Heart right ventricle (tissue), 16 donors: ENCODE results near the gene CAPRIN2. TPM values are rescaled to one million over a fixed set of nuclear protein-coding genes. Genes with fewer than 3 reads are reported as not detected.

Source experiments
- ATAC-seq, 8 donors: fragments of 200-7000 bp; cut with Tn5 transposase; one replicate each; pipeline ENCODE4 v1.9.1; 2020; ENCODE audit warnings: mild to moderate bottlenecking in 8 of 8, moderate library complexity in 8 of 8, moderate number of reproducible peaks in 1 of 8
- DNase-seq, 2 donors: peaks; one replicate each; pipeline ENCODE4 v3.0.0-alpha.2; 2020
- H3K27ac ChIP-seq, 10 donors: fragments of 200-600 bp; sonication (generic) in 2 of 10; one replicate each; pipeline versions ENCODE4 v1.5.0 to v1.8.0; 2020 to 2022; ENCODE audit warnings: mild to moderate bottlenecking in 3 of 10
- H3K27me3 ChIP-seq, 7 donors: fragments of 200-600 bp; one replicate each; pipeline ENCODE4 v1.8.0; 2021 to 2022; ENCODE audit warnings: mild to moderate bottlenecking in 2 of 7
- H3K36me3 ChIP-seq, 9 donors: fragments of 200-600 bp; sonication (generic) in 1 of 9; one replicate each; pipeline versions ENCODE4 v1.5.0 to v1.8.0; 2020 to 2022; ENCODE audit warnings: mild to moderate bottlenecking in 2 of 9
- H3K4me1 ChIP-seq, 9 donors: fragments of 200-600 bp; sonication (generic) in 1 of 9; one replicate each; pipeline versions ENCODE4 v1.5.0 to v1.8.0; 2020 to 2022; ENCODE audit warnings: mild to moderate bottlenecking in 4 of 9
- H3K4me3 ChIP-seq, 10 donors: fragments of 200-600 bp; sonication (generic) in 2 of 10; one replicate each; pipeline versions ENCODE4 v1.5.0 to v1.8.0; 2020 to 2022; ENCODE audit warnings: mild to moderate bottlenecking in 7 of 10, moderate library complexity in 2 of 10
- H3K9me3 ChIP-seq, 11 donors: fragments of 200-600 bp in 10 of 11; sonication (generic) in 2 of 11; one replicate each; pipeline versions ENCODE4 v1.5.0 to v1.8.0; 2013 to 2022; ENCODE audit warnings: mild to moderate bottlenecking in 2 of 11, control low read depth in 1 of 11, moderate library complexity in 1 of 11
- WGBS, 2 donors: extraction: QIAGEN DNeasy Blood & Tissue Kit; methylation state at CpG; one replicate each; pipeline ENCODE4 v1.1.7; 2013; ENCODE audit warnings: inconsistent platforms in 1 of 2; 5-methylcytosine and 5-hydroxymethylcytosine counted together
- intact Hi-C, 10 donors: fragments of 100-400 bp; cut with DNase I; formaldehyde crosslinking; loops; one replicate each; pipeline versions ENCODE4 v1.11.1 to v1.14.2; 2022
- polyA plus RNA-seq, 2 donors: library from polyadenylated mRNA; stranded (reverse); fragments of 200-250 nt; gene quantifications; one replicate each; pipeline ENCODE4 v1.2.3, GENCODE V29; 2013
- total RNA-seq, 10 donors: library from RNA; stranded (reverse); fragmentation: NEBNext Ultra II Directional in 3 of 10; extraction: Animal tissue kit (Norgen Biotek cat#: 25700) in 3 of 10; gene quantifications; one replicate each; pipeline versions ENCODE4 v1.2.1 to v1.2.4, GENCODE V29; 2021 to 2023
- TF ChIP-seq, protein P1 (sequence below), 9 donors: fragments of 200-600 bp; sonication (generic) in 2 of 9; IDR thresholded peaks; one replicate each; pipeline versions ENCODE4 v1.5.0 to v1.8.0; 2021 to 2022; ENCODE audit warnings: antibody characterized with exemption in 9 of 9, mild to moderate bottlenecking in 5 of 9, moderate library complexity in 1 of 9
- donor health status: Arrhythmogenic right ventricular cardiomyopathy.
- donor health status: ischemic (EF 13 %, LVEDD 7.1; RV severe dilation, severe dysfunction).
- donor health status: healthy with polysubstance abuse.
- donor health status: DM: no; HTN: yes; CAD: no.
- donor health status: DM: no; HTN: no; CAD: no.
- donor health status: ischemic (EF 25% LVEDD 6.9; RV normal size, moderate dysfunction).
- donor health status: ischemic (EF 25% LVEDD 5.7; RV mildly dilated, moderate dysfunction).
- donor health status: healthy.
- donor health status: DM: yes; HTN: yes; CAD: no.
- donor health status: Ischemic cardiomyopathy.
- donor health status: ischemic (EF 35%, LVEDD 5.7; RV mildly dilated, moderate dysfunction).
- donor health status: nonischemic (EF 11% LVEDD 7.7; RV severe dilation, severe dysfunction).
- donor health status: DM: yes; HTN: yes; CAD: no.
- donor health status: PGD.
- donor health status: ischemic (EF 29% LVEDD 5.4; RV normal size, mild dysfunction).
- donor health status: nonischemic (EF 23%, LVEDD 6.1; RV moderate dilation, normal function).

Gene CAPRIN2
- total and polyA plus RNA-seq, 12 donors = 10.4 to 33.0 (median 27.6) TPM

DNA sequence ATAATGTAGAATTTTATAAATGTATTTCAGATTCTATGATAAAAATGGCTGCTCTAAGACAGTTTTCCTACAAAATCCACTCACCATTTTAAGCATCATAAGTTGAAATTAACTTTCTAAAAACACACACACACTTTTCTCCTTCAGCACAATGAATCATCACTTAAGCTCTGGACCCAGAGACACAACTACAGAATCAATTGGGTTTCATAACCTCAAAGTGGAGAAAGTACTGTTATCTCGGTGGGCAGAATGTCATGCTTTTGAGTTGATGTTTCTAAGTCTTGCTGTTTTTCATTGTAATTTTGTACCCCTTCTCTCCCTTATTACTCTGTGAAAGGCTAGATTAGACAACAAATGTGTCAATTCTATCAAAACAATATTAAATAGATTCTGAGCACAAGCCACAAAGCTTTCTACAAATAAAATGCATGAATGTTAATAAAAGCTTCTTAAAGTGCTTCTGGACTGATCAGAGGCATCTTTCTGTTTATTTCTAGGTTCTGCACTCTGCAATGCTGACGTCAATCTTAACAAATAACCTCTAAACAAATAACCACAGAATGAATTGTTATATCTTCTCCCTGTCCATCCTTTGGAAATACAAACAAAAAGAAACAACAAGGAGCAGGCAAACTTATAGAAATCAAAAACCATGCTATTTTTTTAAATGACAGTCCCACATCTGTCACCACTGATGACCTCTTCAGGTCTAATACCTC is 67.3 kb downstream of the CAPRIN2 start:
- TF ChIP-seq, protein P1, sequence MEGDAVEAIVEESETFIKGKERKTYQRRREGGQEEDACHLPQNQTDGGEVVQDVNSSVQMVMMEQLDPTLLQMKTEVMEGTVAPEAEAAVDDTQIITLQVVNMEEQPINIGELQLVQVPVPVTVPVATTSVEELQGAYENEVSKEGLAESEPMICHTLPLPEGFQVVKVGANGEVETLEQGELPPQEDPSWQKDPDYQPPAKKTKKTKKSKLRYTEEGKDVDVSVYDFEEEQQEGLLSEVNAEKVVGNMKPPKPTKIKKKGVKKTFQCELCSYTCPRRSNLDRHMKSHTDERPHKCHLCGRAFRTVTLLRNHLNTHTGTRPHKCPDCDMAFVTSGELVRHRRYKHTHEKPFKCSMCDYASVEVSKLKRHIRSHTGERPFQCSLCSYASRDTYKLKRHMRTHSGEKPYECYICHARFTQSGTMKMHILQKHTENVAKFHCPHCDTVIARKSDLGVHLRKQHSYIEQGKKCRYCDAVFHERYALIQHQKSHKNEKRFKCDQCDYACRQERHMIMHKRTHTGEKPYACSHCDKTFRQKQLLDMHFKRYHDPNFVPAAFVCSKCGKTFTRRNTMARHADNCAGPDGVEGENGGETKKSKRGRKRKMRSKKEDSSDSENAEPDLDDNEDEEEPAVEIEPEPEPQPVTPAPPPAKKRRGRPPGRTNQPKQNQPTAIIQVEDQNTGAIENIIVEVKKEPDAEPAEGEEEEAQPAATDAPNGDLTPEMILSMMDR (IDR thresholded peaks at IDR 0.05) = no peak
- Histone ChIP-seq H3K36me3 (peaks cover 0 to 44% (median 0%) of the 10 kb centered on the region in 9 donors), H3K4me3 (no peak overlapping the region), H3K27me3 (no peaks in the 10 kb centered on the region), H3K27ac (no peak overlapping the region), H3K4me1 (peaks cover 0 to 39% (median 14%) of the 10 kb centered on the region in 9 donors), H3K9me3 (no peaks in the 10 kb centered on the region)
- no peak for ATAC-seq
- intact Hi-C loops = loop anchor here in 1 of 10 donors (10.0 kb wide), 1 partner anchor 57 kb away; no protein-coding TSS in a partner anchor
- 83 to 90% methylated on average over 2 of the region's 2 CpGs for WGBS, 2 donors
- no peak for DNase-seq

- Histone ChIP-seq H3K36me3 (peaks cover 0 to 100% (median 26%) of the 10 kb centered on the region in 9 donors), H3K27me3 (no peaks in the 10 kb centered on the region), H3K4me3 (no peak overlapping the region), H3K4me1 (peaks cover 0 to 23% (median 4%) of the 10 kb centered on the region in 9 donors), H3K27ac (peak overlapping the region in 1 of 10 donors; percentile 52), H3K9me3 (no peaks in the 10 kb centered on the region)
- intact Hi-C loops = no loop called here
- DNase-seq = no peak
- ATAC-seq = no peak
- WGBS, 2 donors = 82 to 89% methylated on average over 1 of the region's 1 CpG
- TF ChIP-seq, protein P1 (IDR thresholded peaks at IDR 0.05) = no peak
These were observed 75.5 kb downstream of the CAPRIN2 start for GRCh38 chr12:30679241-30679640.

DNA sequence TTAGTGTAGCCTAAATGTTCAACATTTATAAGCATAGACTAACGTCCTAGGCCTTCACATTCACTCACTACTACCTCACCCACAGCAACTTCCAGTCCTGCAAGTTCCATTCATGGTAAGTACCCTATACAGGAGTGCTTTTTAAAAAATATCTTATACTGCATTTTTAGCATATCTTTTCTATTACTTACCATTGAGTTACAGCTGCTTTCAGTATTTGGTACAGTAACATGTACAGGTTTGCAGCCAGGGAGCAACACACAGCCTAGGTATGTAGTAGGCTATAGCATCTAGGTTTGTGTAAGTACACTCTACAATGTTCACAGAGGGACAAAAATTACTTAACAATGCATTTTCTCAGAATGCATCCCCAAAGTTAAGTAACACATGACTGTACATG is 76.5 kb downstream of the CAPRIN2 start:
- H3K4me1 ChIP-seq = peaks cover 0 to 15% (median 0%) of the 10 kb centered on the region in 9 donors
- H3K36me3 ChIP-seq = peaks cover 0 to 100% (median 37%) of the 10 kb centered on the region in 9 donors
- intact Hi-C loops = no loop called here
- H3K9me3 ChIP-seq = no peaks in the 10 kb centered on the region
- WGBS, 2 donors = 92 to 100% methylated on average over 1 of the region's 1 CpG
- H3K4me3 ChIP-seq = no peak overlapping the region
- H3K27ac ChIP-seq = no peak overlapping the region
- TF ChIP-seq, protein P1 (IDR thresholded peaks at IDR 0.05) = no peak
- H3K27me3 ChIP-seq = no peaks in the 10 kb centered on the region
- DNase-seq (no peak), ATAC-seq (no peak)

- no peak for ATAC-seq
These were observed 93.5 kb downstream of the CAPRIN2 start for GRCh38 chr12:30661210-30661609.

More at GRCh38 chr12:30661210-30661609, 93.5 kb downstream of the CAPRIN2 start:
- WGBS, 2 donors = 74 to 75% methylated on average over 4 of the region's 4 CpGs
- no peak for DNase-seq
- TF ChIP-seq, protein P1 (IDR thresholded peaks at IDR 0.05) = no peak
- Histone ChIP-seq H3K27me3 (no peaks in the 10 kb centered on the region), H3K27ac (no peak overlapping the region), H3K9me3 (no peaks in the 10 kb centered on the region), H3K4me1 (no peaks in the 10 kb centered on the region), H3K4me3 (no peak overlapping the region), H3K36me3 (peaks cover 0 to 100% (median 53%) of the 10 kb centered on the region in 9 donors)
- intact Hi-C loops = no loop called here

Other genes starting within 250 kb of the CAPRIN2 start
- gene IPO8, start 59.1 kb downstream of the CAPRIN2 start, total RNA-seq = 10 to 100 TPM; 20.8 to 30.7 (median 24.8) TPM
- 1 to 10 TPM; 7.3 to 9.6 TPM for gene IPO8, start 59.1 kb downstream of the CAPRIN2 start, polyA plus RNA-seq
- gene TSPAN11, start 171.8 kb upstream of the CAPRIN2 start, total RNA-seq = 1 to 10 TPM in 6 of 10 donors, under 1 TPM in 4; 0.60 to 2.9 (median 1.1) TPM
- gene TSPAN11, start 171.8 kb upstream of the CAPRIN2 start, polyA plus RNA-seq = under 1 TPM; 0.66 to 0.67 TPM